Esophagus squamous epithelium (tissue), 5 donors: Measurements from ENCODE around the gene DYNC1LI1. TPM values are rescaled to one million over a fixed set of nuclear protein-coding genes. Genes with fewer than 3 reads are reported as not detected.
A peak's percentile ranks its signal among the peaks of the same experiment; 100 is the strongest.
"Not testable (repeated sequence)": the region's sequence is repeated elsewhere in the genome, so short reads cannot be mapped to it uniquely, and the experiment has no call there.

Experiments used
- DNase-seq: peaks from one replicate; lab custom pipeline; 2025; lab: John Stamatoyannopoulos, UW
- H3K27ac ChIP-seq, 4 donors: fragments of 200-600 bp; sonication (generic); one replicate each; pipeline ENCODE4 v1.5.1; 2016 to 2019; ENCODE audit warnings: mild to moderate bottlenecking in 1 of 4
- H3K27me3 ChIP-seq, 4 donors: fragments of 200-600 bp; sonication (generic); 1 replicate in 3 of 4; 2 replicates in 1 of 4; pipeline versions ENCODE4 v1.5.1 to v1.6.0; 2017 to 2021; ENCODE audit warnings: antibody characterized with exemption in 1 of 4
- H3K36me3 ChIP-seq, 3 donors: fragments of 200-600 bp; sonication (generic); one replicate each; pipeline ENCODE4 v1.5.1; 2016 to 2019
- H3K4me1 ChIP-seq, 3 donors: fragments of 200-600 bp; sonication (generic); one replicate each; pipeline ENCODE4 v1.5.1; 2017 to 2019
- H3K4me3 ChIP-seq, 4 donors: fragments of 200-600 bp; sonication (generic); 1 replicate in 3 of 4; 2 replicates in 1 of 4; pipeline ENCODE4 v1.5.1; 2016 to 2019; ENCODE audit warnings: mild to moderate bottlenecking in 2 of 4, moderate library complexity in 1 of 4
- H3K9me3 ChIP-seq, 3 donors: fragments of 200-600 bp; sonication (generic); one replicate each; pipeline ENCODE4 v1.5.1; 2016 to 2019
- CTCF ChIP-seq, 6 experiments: fragments of 450-650 bp in 4 of 6; fragments of 200-600 bp in 2 of 6; sonication (generic) in 2 of 6; IDR thresholded peaks; one replicate each; pipeline ENCODE4 v1.5.1; 2016 to 2019; ENCODE audit warnings: antibody characterized with exemption in 6 of 6, mild to moderate bottlenecking in 4 of 6, moderate library complexity in 4 of 6
- POLR2A ChIP-seq, 4 donors: fragments of 450-650 bp; IDR thresholded peaks; one replicate each; pipeline ENCODE4 v1.6.1; 2017; ENCODE audit warnings: antibody characterized with exemption in 4 of 4, mild to moderate bottlenecking in 4 of 4, moderate library complexity in 3 of 4
- WGBS, 2 donors: methylation state at CpG; one replicate each; pipeline ENCODE4 v1.1.5; 2018; 5-methylcytosine and 5-hydroxymethylcytosine counted together
- intact Hi-C: fragments of 100-400 bp; cut with DNase I; formaldehyde crosslinking; loops from one replicate; pipeline ENCODE4 v1.15.0; 2022
- total RNA-seq, 4 donors: library from RNA; depleted of rRNA; stranded (reverse); fragments of >200 nt; gene quantifications; one replicate each; pipeline ENCODE4 v1.1.0, GENCODE V29; 2016
- donor health status: DM: yes; HTN: yes; CAD: no.

Gene DYNC1LI1
- total RNA-seq, 4 donors from 2014 or later, result 12.8 to 29.9 (median 24.8) TPM

GRCh38 chr3:32586356-32586755 is 15.7 kb upstream of the DYNC1LI1 start:
- H3K9me3 ChIP-seq, result no peaks in the 10 kb centered on the region
- intact Hi-C loops, result no loop called here

GRCh38 chr3:32584660-32585059 is 14.0 kb upstream of the DYNC1LI1 start:
- Histone ChIP-seq H3K9me3 (no peaks in the 10 kb centered on the region), H3K36me3 (no peaks in the 10 kb centered on the region), H3K4me3 (no peak overlapping the region), H3K27ac (no peak overlapping the region), H3K4me1 (no peaks in the 10 kb centered on the region), H3K27me3 (peaks cover 0 to 4% (median 0%) of the 10 kb centered on the region in 4 donors)
- no peak for TF ChIP-seq POLR2A (IDR thresholded peaks at IDR 0.05)
- no peak for TF ChIP-seq CTCF (IDR thresholded peaks at IDR 0.05)
- 37 to 47% methylated on average over 1 of the region's 1 CpG for whole genome bisulfite sequencing, 2 donors
- DNase-seq, result no peak
- intact Hi-C loops, result no loop called here

More at GRCh38 chr3:32586356-32586755, 15.7 kb upstream of the DYNC1LI1 start:
- TF ChIP-seq POLR2A (IDR thresholded peaks at IDR 0.05) (no peak), CTCF (IDR thresholded peaks at IDR 0.05) (no peak)
- Histone ChIP-seq H3K27me3 (peaks cover 0 to 4% (median 0%) of the 10 kb centered on the region in 4 donors), H3K4me3 (no peak overlapping the region), H3K27ac (no peak overlapping the region), H3K36me3 (no peaks in the 10 kb centered on the region), H3K4me1 (no peaks in the 10 kb centered on the region)
- WGBS, 2 donors, result 90 to 97% methylated on average over 3 of the region's 3 CpGs
- DNase-seq, result no peak

- H3K4me3 ChIP-seq, result no peak overlapping the region
- H3K36me3 ChIP-seq, result no peaks in the 10 kb centered on the region
- no peak overlapping the region for H3K27ac ChIP-seq
- TF ChIP-seq CTCF (IDR thresholded peaks at IDR 0.05) (no peak), POLR2A (IDR thresholded peaks at IDR 0.05) (no peak)
- H3K27me3 ChIP-seq, result peaks cover 0 to 4% (median 0%) of the 10 kb centered on the region in 4 donors
- intact Hi-C loops, result no loop called here
- no peak for DNase-seq
- 77 to 97% methylated on average over 3 of the region's 3 CpGs for WGBS, 2 donors
- H3K4me1 ChIP-seq, result no peaks in the 10 kb centered on the region
- H3K9me3 ChIP-seq, result no peaks in the 10 kb centered on the region
These were observed 13.1 kb upstream of the DYNC1LI1 start for GRCh38 chr3:32583708-32584107.

- H3K36me3 ChIP-seq, intact Hi-C loops, DNase-seq, H3K9me3 ChIP-seq, H3K27me3 ChIP-seq, H3K4me3 ChIP-seq, H3K27ac ChIP-seq: not testable (repeated sequence)
- WGBS, 2 donors, result 100% methylated on average over 1 of the region's 31 CpGs; no CpG with 5 or more reads in 1 of the 2 donors
- peaks cover 6 to 20% (median 12%) of the 10 kb centered on the region in 3 donors for H3K4me1 ChIP-seq
These were observed 8.0 kb upstream of the DYNC1LI1 start for GRCh38 chr3:32578669-32579068.

GRCh38 chr3:32577581-32578556 is 7.2 kb upstream of the DYNC1LI1 start:
- Histone ChIP-seq H3K27ac (peak overlapping the region; percentile 40 to 66 (median 50)), H3K4me3 (peak overlapping the region in 2 of 4 donors; percentile 9 to 50), H3K4me1 (peaks cover 6 to 20% (median 12%) of the 10 kb centered on the region in 3 donors), H3K27me3 (no peaks in the 10 kb centered on the region), H3K36me3 (no peaks in the 10 kb centered on the region), H3K9me3 (no peaks in the 10 kb centered on the region)
- intact Hi-C loops, result no loop called here
- WGBS, 2 donors, result 20 to 29% methylated on average over 9 of the region's 9 CpGs
- TF ChIP-seq POLR2A (IDR thresholded peaks at IDR 0.05), result no peak
- no peak for TF ChIP-seq CTCF (IDR thresholded peaks at IDR 0.05)
- DNase-seq, result no peak
